C4-2B (cell line): Measurements from ENCODE around the gene SPON1.

ENCODE experiments used
- CTCF ChIP-seq: fragments of 450-650 bp; conservative IDR thresholded peaks from 2 replicates; pipeline ENCODE4 v1.5.1; 2017; ENCODE audit warnings: mild to moderate bottlenecking
- ZFX ChIP-seq: fragments of 450-650 bp; IDR thresholded peaks from 2 replicates; pipeline ENCODE4 v1.6.1; 2017

GRCh38 chr11:13966013-13966412, 3.5 kb downstream of the SPON1 start:
- no peak for TF ChIP-seq CTCF
- TF ChIP-seq ZFX: no peak
